Right renal pelvis (tissue), 4 donors: Measurements from ENCODE around the gene RARRES2. TPM values are rescaled to one million over a fixed set of nuclear protein-coding genes. Genes with fewer than 3 reads are reported as not detected.
"Not testable (repeated sequence)": the region's sequence is repeated elsewhere in the genome, so short reads cannot be mapped to it uniquely, and the experiment has no call there.

Experiments
- DNase-seq, 4 donors: peaks; one replicate each; pipeline ENCODE4 v3.0.0-alpha.2; 2013; ENCODE audit warnings: low read depth in 4 of 4, low spot score in 3 of 4, missing footprints in 1 of 4
- polyA plus RNA-seq, 4 donors: library from polyadenylated mRNA; unstranded; fragments of 120-200 nt; gene quantifications; one replicate each; pipeline ENCODE4 v1.2.1, GENCODE V29; 2013; ENCODE audit not compliant: insufficient read length in 4 of 4

RARRES2 gene
- polyA plus RNA-seq, 4 donors = 36.8 to 77.7 (median 53.0) TPM

DNA sequence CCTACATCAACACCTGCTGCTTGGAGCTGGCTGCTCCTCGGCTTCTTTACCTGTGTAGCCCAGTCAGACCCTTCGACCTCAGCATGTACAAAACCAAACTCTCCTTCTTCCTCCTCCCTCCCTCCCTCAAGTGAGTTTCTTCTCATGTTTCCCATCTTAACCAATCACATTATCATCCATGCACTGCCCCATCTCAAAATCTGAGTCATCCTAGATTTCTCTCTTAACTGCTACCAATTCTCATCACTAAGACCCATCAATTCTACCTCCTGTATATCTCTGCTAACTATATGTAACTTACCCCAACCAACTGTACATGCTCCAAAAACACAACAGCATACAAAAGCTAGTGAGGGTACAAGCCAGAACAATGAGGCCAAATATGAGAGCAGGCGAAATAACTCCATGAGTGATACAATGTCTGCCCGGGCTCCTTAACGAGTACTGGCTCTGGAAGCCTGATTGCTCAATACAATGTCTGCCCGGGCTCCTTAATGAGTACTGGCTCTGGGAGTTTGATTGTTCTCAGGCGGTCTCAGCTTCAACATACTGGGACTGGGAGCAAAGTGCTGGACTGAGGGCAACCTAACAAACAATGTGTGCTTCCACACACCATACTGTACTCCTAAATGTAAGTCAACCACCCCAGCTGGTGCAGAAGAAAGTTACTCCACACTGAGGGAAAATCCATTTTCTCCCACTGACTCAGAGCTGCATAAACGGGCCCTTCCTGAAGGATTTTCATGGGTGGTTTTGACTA, 36.8 kb downstream of the RARRES2 start:
- not testable (repeated sequence) for DNase-seq

GRCh38 chr7:150302908-150303310, 38.5 kb downstream of the RARRES2 start:
- DNase-seq = not testable (repeated sequence)

GRCh38 chr7:150297978-150298377, 43.5 kb downstream of the RARRES2 start:
- DNase-seq = not testable (repeated sequence)

DNA sequence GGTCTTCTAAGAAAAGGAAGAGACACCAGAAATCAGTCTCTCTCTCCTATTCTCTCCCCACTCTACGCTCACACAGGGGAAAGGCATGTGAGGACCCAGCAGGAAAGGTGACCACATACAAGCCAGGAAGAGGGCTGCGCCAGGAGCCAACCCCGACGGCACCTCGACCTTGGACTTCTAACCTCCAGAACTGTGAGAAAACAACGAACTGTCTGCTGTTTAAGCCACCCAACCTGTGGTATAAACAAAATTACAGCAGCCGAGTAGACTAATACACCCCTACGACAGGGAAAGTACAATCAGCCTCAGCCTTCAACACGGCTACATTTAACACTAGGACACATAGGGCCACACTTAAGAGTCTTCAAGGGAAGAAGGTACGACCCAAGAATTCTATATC, 44.6 kb downstream of the RARRES2 start:
- not testable (repeated sequence) for DNase-seq

DNA sequence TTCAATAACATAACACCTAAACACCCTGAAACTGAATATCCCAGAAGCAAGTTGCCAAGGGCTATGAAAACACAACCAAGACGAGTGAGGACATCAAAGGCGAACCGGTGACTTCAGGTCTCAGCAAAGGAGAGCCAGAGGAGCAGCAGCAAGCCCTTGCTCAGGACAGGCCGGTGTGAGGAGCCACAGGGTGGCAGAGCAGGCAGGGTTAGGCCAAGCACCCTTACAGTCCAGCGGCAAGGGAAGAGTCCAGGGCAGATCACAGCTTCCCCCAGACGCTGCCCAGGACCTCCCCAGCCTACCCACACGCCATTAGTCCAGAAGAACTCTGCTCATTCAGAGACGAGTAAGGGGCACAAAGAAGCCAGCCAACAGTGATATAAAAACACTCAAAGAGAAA, 45.8 kb downstream of the RARRES2 start:
- not testable (repeated sequence) for DNase-seq

- not testable (repeated sequence) for DNase-seq
Observed at GRCh38 chr7:150295027-150295426, 46.4 kb downstream of the RARRES2 start.

DNA sequence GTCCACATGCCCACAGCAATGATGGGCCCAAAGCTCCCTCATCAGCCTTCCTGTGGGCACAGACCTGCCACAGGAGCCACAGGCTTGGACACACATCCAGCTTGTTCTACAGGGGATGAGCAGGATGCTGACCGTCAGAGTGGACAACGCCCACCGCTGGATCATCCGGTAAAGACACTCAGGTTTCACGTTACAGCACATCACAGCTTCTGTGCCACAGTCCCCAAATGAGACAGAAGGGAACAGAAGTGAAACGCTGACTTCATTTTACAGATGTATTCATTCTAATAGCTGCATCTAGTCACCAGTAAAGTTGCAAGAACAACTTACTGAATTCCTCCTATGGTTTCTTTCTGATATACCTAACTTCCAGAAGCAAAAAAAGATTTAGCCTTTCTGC, 51.1 kb downstream of the RARRES2 start:
- DNase-seq = not testable (repeated sequence)

DNA sequence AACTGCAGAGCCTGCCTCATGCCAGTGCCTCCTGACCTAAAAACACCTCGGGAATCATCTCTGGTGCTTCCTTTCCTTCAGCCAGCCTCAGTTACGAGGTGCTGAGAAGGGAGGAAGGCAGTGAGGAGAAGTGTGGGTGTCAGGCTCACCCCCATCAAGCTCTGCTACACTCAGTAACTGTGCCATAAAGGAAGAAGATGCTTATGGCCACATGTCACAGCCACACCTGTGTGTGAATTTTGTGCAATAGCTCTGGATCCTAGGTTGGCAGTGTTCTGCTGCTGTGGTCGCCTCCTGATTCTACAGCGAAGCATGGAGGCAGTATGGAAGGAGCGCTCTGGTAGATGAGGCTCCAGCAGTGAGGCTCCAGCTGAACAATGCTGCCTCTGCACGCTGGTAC, 52.6 kb downstream of the RARRES2 start:
- DNase-seq = not testable (repeated sequence)

Other genes starting within 250 kb of the RARRES2 start
- gene LRRC61, start 18.3 kb downstream of the RARRES2 start, polyA plus RNA-seq = 10 to 100 TPM; 21.5 to 34.3 (median 24.2) TPM
- 10 to 100 TPM in 1 of 4 donors, 1 to 10 TPM in 3; 6.0 to 12.3 (median 8.7) TPM for gene ACTR3C, start 18.1 kb downstream of the RARRES2 start, polyA plus RNA-seq
- gene REPIN1, start 27.2 kb upstream of the RARRES2 start, polyA plus RNA-seq = 100 to 1,000 TPM in 1 of 4 donors, 10 to 100 TPM in 3; 91.2 to 119 (median 93.3) TPM
- gene ZNF775, start 37.7 kb upstream of the RARRES2 start, polyA plus RNA-seq = 1 to 10 TPM; 4.0 to 9.1 (median 5.4) TPM
- gene GIMAP8, start 109.0 kb upstream of the RARRES2 start, polyA plus RNA-seq = 10 to 100 TPM in 2 of 4 donors, 1 to 10 TPM in 2; 8.6 to 11.5 (median 9.5) TPM
- 10 to 100 TPM; 12.6 to 17.9 (median 16.9) TPM for gene GIMAP7, start 173.2 kb upstream of the RARRES2 start, polyA plus RNA-seq
- gene GIMAP4, start 225.8 kb upstream of the RARRES2 start, polyA plus RNA-seq = 10 to 100 TPM; 19.1 to 30.2 (median 23.9) TPM